Transverse colon (tissue), 4 donors: ENCODE results near the gene MYCL. TPM values are rescaled to one million over a fixed set of nuclear protein-coding genes. Genes with fewer than 3 reads are reported as not detected.

Source experiments
- DNase-seq: peaks from one replicate; pipeline ENCODE4 v3.0.0-alpha.2; 2019
- H3K27ac ChIP-seq, 4 donors: fragments of 200-600 bp; sonication (generic); 2 replicates each; pipeline ENCODE4 v1.5.1; 2016 to 2018; ENCODE audit warnings: inconsistent platforms in 4 of 4
- H3K27me3 ChIP-seq: fragments of 200-600 bp; sonication (generic); 2 replicates; pipeline ENCODE4 v1.5.1; 2017; ENCODE audit warnings: inconsistent platforms
- H3K36me3 ChIP-seq, 4 donors: fragments of 200-600 bp; sonication (generic); 2 replicates each; pipeline ENCODE4 v1.5.1; 2017 to 2019; ENCODE audit warnings: inconsistent platforms in 4 of 4
- H3K4me1 ChIP-seq, 4 donors: fragments of 200-600 bp; sonication (generic); 2 replicates each; pipeline ENCODE4 v1.5.1; 2017 to 2020; ENCODE audit warnings: inconsistent platforms in 4 of 4
- H3K4me3 ChIP-seq, 4 donors: fragments of 200-600 bp; sonication (generic); 1 replicate in 1 of 4; 2 replicates in 3 of 4; pipeline versions ENCODE4 v1.5.1 to v1.6.1; 2017 to 2019; ENCODE audit warnings: inconsistent platforms in 4 of 4
- H3K9me3 ChIP-seq, 2 donors: fragments of 200-600 bp; sonication (generic); 2 replicates each; pipeline ENCODE4 v1.5.1; 2017 to 2019; ENCODE audit warnings: inconsistent platforms in 2 of 2
- CTCF ChIP-seq, 5 experiments: fragments of 200-600 bp in 3 of 5; fragments of 450-650 bp in 2 of 5; sonication (generic) in 3 of 5; IDR thresholded peaks; 1 replicate in 2 of 5; 2 replicates in 3 of 5; pipeline ENCODE4 v1.5.1; 2016 to 2017; ENCODE audit warnings: antibody characterized with exemption in 5 of 5, inconsistent platforms in 3 of 5, mild to moderate bottlenecking in 2 of 5, moderate library complexity in 1 of 5
- EP300 ChIP-seq: sonication (generic); formaldehyde crosslinking; IDR thresholded peaks from one replicate; pipeline ENCODE4 v1.6.1; 2017; ENCODE audit warnings: antibody characterized with exemption, low read depth
- POLR2A ChIP-seq: fragments of 450-650 bp; IDR thresholded peaks from one replicate; pipeline ENCODE4 v1.6.1; 2016; ENCODE audit warnings: antibody characterized with exemption, mild to moderate bottlenecking, moderate library complexity
- POLR2AphosphoS5 ChIP-seq, 3 donors: sonication (generic); formaldehyde crosslinking; IDR thresholded peaks; one replicate each; pipeline ENCODE4 v1.6.1; 2016; ENCODE audit warnings: antibody characterized with exemption in 3 of 3
- WGBS, 2 donors: methylation state at CpG; one replicate each; pipeline ENCODE4 v1.1.5; 2018; ENCODE audit warnings: low coverage in 1 of 2; 5-methylcytosine and 5-hydroxymethylcytosine counted together
- in situ Hi-C, 4 donors: fragments of 200-750 bp; cut with MboI; loops; one replicate each; pipeline versions ENCODE4 v1.15.0 to v1.15.1; 2017; ENCODE audit warnings: low sequenced_read_pairs in 3 of 4, low pct_ligation_motif_present in 1 of 4, low pct_unique_long_range_greater_than_20kb in 1 of 4
- intact Hi-C: fragments of 100-400 bp; cut with DNase I; formaldehyde crosslinking; loops from one replicate; pipeline ENCODE4 v1.15.1; 2023; ENCODE audit warnings: low total_unique reads
- total RNA-seq, 4 donors: library from RNA; depleted of rRNA; stranded (reverse); fragments of >200 nt; gene quantifications; one replicate each; pipeline ENCODE4 v1.1.0, GENCODE V29; 2016

The MYCL gene
- total RNA-seq, 4 donors from 2014 or later, result 14.2 to 27.3 (median 15.8) TPM

- TF ChIP-seq POLR2A (no peak), POLR2AphosphoS5 (IDR thresholded peaks at IDR 0.05) (no peak), EP300 (no peak), CTCF (IDR thresholded peaks at IDR 0.05) (no peak)
- Histone ChIP-seq H3K4me3 (no peak overlapping the region), H3K4me1 (peaks cover 11 to 23% (median 19%) of the 10 kb centered on the region in 4 donors), H3K9me3 (no peaks in the 10 kb centered on the region), H3K27me3 (no peaks in the 10 kb centered on the region), H3K27ac (no peak overlapping the region), H3K36me3 (no peaks in the 10 kb centered on the region)
- intact Hi-C loops, result no loop called here
- DNase-seq, result no peak
- in situ Hi-C loops, result loop anchor here in 1 of 4 donors (10.0 kb wide), 1 partner anchor 61 kb away; no protein-coding TSS in a partner anchor
- WGBS, 2 donors, result 84 to 89% methylated on average over 5 of the region's 5 CpGs
Observed at GRCh38 chr1:39885516-39885915, 16.2 kb downstream of the MYCL start.

GRCh38 chr1:39882152-39882551 is 19.6 kb downstream of the MYCL start:
- Histone ChIP-seq H3K4me3 (peak overlapping the region in 3 of 4 donors; percentile 96 to 99 (median 99)), H3K27ac (no peak overlapping the region), H3K4me1 (peaks cover 11 to 40% (median 23%) of the 10 kb centered on the region in 4 donors), H3K9me3 (no peaks in the 10 kb centered on the region), H3K27me3 (no peaks in the 10 kb centered on the region), H3K36me3 (no peaks in the 10 kb centered on the region)
- 61 to 62% methylated on average over 2 of the region's 2 CpGs for WGBS, 2 donors
- intact Hi-C loops, result no loop called here
- TF ChIP-seq POLR2A, result no peak
- no peak for TF ChIP-seq POLR2AphosphoS5 (IDR thresholded peaks at IDR 0.05)
- no peak for TF ChIP-seq CTCF (IDR thresholded peaks at IDR 0.05)
- TF ChIP-seq EP300, result no peak
- DNase-seq, result no peak
- in situ Hi-C loops, result loop anchor here in 1 of 4 donors (10.0 kb wide), 1 partner anchor 57 kb away; no protein-coding TSS in a partner anchor

GRCh38 chr1:39877980-39878956 is 23.4 kb downstream of the MYCL start:
- Histone ChIP-seq H3K36me3 (no peaks in the 10 kb centered on the region), H3K4me1 (peaks cover 11 to 40% (median 20%) of the 10 kb centered on the region in 4 donors), H3K27me3 (no peaks in the 10 kb centered on the region), H3K9me3 (no peaks in the 10 kb centered on the region), H3K4me3 (no peak overlapping the region), H3K27ac (no peak overlapping the region)
- WGBS, 2 donors, result 64 to 80% methylated on average over 2 of the region's 2 CpGs
- TF ChIP-seq CTCF (IDR thresholded peaks at IDR 0.05) (no peak), POLR2AphosphoS5 (IDR thresholded peaks at IDR 0.05) (no peak), EP300 (no peak), POLR2A (no peak)
- intact Hi-C loops, result no loop called here
- DNase-seq, result no peak
- in situ Hi-C loops, result no loop called here

- H3K4me3 ChIP-seq, result no peak overlapping the region
- peaks cover 9 to 37% (median 16%) of the 10 kb centered on the region in 4 donors for H3K4me1 ChIP-seq
- no peaks in the 10 kb centered on the region for H3K27me3 ChIP-seq
- intact Hi-C loops, result no loop called here
- no peak overlapping the region for H3K27ac ChIP-seq
- TF ChIP-seq POLR2AphosphoS5 (IDR thresholded peaks at IDR 0.05) (no peak), EP300 (no peak), POLR2A (no peak), CTCF (IDR thresholded peaks at IDR 0.05) (no peak)
- no peaks in the 10 kb centered on the region for H3K9me3 ChIP-seq
- no peak for DNase-seq
- no peaks in the 10 kb centered on the region for H3K36me3 ChIP-seq
- in situ Hi-C loops, result no loop called here
- 64 to 69% methylated on average over 5 of the region's 5 CpGs for WGBS, 2 donors
Observed at GRCh38 chr1:39877231-39877778, 24.4 kb downstream of the MYCL start.
